RWPE1 (cell line): ENCODE results near the gene TBC1D4.

Source experiments
- CTCF ChIA-PET: fragments of 350-600 bp; sonication (Branson Sonifier 250); formaldehyde crosslinking; extraction: SDS; loops from one replicate; lab custom pipeline; 2021; lab: Yijun Ruan, JAX
- POLR2A ChIA-PET: fragments of 400-600 bp; formaldehyde crosslinking; extraction: SDS; loops from one replicate; lab custom pipeline; 2020; ENCODE audit warnings: antibody characterized with exemption; ENCODE audit not compliant: low non-redundant PET; lab: Yijun Ruan, JAX
- DNase-seq: peaks from one replicate; pipeline ENCODE4 v3.0.0; 2012; ENCODE audit warnings: low spot score
- H3K27ac ChIP-seq: fragments of 450-650 bp; 2 replicates; pipeline ENCODE4 v1.5.1; 2017
- TF ChIP-seq, protein P1 (sequence below): fragments of 450-650 bp; conservative IDR thresholded peaks from 2 replicates; pipeline ENCODE4 v1.5.1; 2017; ENCODE audit warnings: low read depth, mild to moderate bottlenecking

TBC1D4 gene

DNA sequence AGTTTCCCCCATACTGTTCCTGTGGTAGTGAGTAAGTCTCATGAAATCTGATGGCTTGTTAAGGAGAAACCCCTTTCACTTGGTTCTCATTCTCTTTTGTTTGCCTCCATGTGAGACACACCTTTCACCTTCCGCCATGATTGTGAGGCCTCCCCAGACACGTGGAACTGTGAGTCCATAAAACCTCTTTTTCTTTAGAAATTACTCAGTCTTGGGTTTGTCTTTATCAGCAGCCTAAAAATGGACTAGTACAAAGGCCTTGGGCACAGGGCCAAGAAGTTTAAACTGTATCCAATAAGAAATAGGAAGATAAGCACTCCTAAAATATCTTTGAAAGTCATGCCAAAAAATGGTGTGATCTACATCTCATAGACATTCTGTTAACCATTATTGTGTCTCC lies 176.9 kb downstream of the TBC1D4 start:
- POLR2A ChIA-PET: no interaction called here
- no peak for DNase-seq
- CTCF ChIA-PET: no interaction called here
- H3K27ac ChIP-seq: no peak overlapping the region
- TF ChIP-seq, protein P1, sequence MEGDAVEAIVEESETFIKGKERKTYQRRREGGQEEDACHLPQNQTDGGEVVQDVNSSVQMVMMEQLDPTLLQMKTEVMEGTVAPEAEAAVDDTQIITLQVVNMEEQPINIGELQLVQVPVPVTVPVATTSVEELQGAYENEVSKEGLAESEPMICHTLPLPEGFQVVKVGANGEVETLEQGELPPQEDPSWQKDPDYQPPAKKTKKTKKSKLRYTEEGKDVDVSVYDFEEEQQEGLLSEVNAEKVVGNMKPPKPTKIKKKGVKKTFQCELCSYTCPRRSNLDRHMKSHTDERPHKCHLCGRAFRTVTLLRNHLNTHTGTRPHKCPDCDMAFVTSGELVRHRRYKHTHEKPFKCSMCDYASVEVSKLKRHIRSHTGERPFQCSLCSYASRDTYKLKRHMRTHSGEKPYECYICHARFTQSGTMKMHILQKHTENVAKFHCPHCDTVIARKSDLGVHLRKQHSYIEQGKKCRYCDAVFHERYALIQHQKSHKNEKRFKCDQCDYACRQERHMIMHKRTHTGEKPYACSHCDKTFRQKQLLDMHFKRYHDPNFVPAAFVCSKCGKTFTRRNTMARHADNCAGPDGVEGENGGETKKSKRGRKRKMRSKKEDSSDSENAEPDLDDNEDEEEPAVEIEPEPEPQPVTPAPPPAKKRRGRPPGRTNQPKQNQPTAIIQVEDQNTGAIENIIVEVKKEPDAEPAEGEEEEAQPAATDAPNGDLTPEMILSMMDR: no peak

DNA sequence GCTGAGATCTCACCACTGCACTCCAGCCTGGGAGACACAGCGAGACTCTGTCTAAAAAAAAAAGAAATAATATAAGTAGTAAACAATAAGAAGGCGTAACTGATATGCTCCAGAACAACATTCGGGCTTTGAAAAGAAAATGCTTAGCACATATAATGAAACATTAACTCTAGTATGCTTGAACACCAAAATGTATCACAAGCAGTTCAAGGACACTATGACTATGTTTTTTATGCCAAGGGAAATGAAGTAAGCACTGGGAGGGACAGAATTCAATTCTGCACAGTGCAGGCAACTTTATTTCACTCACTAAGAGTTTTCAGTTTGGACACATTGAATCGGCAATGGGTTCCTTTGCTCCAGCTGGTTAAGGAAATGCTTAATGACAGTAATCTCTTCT lies 178.7 kb downstream of the TBC1D4 start:
- POLR2A ChIA-PET: interaction anchor here (0.7 kb wide), 1 partner anchor 57 kb away, joined by 3 read pairs; no protein-coding TSS in a partner anchor
- CTCF ChIA-PET: no interaction called here

DNA sequence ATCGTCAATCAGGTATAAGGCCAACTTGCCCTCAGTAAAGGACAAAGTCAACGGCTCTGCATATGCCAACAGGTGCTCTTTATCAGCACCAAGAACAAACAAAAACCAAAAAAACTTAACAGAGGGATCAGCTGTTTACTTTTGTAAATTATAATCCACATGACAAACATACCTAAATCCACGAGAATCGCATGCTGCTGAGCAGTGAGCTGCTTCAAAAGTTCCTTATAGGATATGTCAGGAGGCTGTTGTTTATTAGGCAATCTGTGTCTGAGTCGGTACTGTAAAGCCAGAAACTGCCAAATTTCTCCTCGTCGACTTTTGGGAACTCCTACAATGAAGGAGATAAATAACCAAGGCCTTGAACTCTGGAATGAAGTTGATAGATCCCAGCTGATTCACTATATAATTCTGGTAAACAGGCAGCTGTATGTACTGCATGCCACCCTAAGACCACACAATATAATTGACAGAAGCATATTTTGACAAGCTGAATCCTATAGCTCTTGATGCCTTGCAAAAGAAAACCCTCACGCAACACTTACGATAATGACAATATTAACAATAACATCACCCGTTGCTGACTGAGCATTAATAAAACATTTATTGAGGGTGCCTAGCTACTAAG lies 179.8 kb downstream of the TBC1D4 start:
- POLR2A ChIA-PET: no interaction called here
- H3K27ac ChIP-seq: no peak overlapping the region
- TF ChIP-seq, protein P1: no peak
- DNase-seq: no peak
- CTCF ChIA-PET: interaction anchor here (0.7 kb wide), 1 partner anchor 29 kb away, joined by 3 read pairs; no protein-coding TSS in a partner anchor

More for the DNA sequence above, 178.7 kb downstream of the TBC1D4 start:
- DNase-seq: no peak
- TF ChIP-seq, protein P1: no peak
- no peak overlapping the region for H3K27ac ChIP-seq

DNA sequence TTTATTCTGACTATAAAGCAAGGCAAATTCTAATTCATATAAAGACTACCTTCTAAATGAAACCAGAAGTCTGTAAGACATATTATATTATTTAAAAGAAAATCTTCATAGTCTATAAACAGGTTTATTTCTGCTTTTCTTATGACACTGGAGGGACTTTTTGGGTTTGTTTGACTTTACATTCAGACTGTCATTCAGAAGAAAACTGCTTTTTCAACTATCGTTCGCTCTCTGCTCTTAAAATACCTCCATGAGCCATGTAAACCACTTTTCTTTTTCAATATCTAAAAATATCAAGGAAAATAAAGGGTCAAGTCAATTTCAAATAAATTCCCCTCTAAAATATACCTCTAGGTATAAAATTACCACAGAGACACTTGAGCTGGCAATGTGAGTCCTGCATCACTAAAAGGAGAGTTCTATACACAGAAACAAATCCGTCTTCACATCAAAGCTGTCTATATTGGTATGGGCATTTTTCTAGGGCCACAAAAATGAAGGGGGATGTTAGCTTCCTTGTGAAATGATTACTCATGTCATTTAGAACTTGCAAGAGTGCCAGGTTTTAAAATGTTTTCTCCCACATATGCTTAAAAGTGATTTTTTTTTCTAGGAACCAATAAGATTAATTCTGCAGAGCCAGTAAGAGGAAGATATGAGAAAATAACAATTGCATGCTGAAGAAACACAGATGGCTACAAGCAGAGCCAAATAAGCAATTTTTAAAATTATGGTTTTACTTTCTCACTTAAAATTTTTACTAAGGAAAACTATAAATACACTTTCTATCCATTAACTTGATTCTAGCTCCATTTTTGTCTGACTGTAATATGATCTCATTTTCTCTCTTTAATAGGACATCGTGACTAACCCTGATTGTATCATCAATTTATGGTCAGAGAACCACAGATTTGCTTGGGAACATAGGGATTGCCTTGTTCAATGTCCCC lies 181.8 kb downstream of the TBC1D4 start:
- CTCF ChIA-PET: no interaction called here
- no peak for DNase-seq
- POLR2A ChIA-PET: no interaction called here
- TF ChIP-seq, protein P1: no peak
- no peak overlapping the region for H3K27ac ChIP-seq

DNA sequence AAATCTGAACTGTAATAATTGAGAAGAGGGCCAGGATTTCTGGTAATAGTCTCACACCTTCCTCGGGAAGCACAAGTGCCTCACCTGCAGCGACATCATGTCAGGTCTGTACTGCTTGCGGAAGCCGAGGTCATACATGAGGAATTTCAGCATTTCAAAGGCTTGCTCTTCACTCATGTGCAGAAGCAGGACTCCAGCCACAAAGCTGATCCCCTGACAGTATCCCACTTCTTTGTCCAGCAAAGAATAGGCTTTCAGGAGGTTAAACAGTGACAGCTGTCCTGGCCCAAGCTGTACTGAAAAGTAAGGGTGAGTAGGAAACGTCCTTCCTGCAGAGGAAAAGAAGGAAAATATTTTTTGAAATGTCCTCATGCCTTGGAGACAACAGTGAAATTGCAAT lies 182.7 kb downstream of the TBC1D4 start:
- ChIA-PET CTCF (no interaction called here), POLR2A (no interaction called here)
- TF ChIP-seq, protein P1: no peak
- no peak for DNase-seq
- no peak overlapping the region for H3K27ac ChIP-seq

DNA sequence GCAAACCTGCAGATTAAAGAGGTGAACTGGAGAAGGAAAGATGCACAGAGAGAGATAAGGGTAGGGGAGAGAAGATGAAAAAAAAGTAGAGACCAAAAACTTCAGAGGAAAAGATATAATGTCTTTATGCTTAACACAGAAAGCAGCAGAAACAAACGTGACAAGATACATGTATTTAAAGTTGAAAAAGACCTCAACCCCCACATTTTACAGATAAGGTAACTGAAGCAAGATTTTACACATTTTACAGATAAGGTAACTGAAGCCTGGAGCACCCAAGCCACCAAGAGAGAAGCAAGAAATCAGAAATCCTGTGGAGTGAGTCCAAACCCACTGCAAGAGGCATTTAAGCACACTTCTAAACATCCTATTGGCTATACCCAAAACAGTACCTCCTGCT lies 185.3 kb downstream of the TBC1D4 start:
- no peak overlapping the region for H3K27ac ChIP-seq
- ChIA-PET CTCF (interaction anchor here (0.6 kb wide), 1 partner anchor 137 kb away, joined by 3 read pairs; no protein-coding TSS in a partner anchor), POLR2A (no interaction called here)
- DNase-seq: no peak
- TF ChIP-seq, protein P1: no peak
